Activated naive CD4-positive, alpha-beta T cell treated with anti-CD3 and anti-CD28 coated beads, Interleukin-2, amount 50 U/mL, for 72 hours (primary cell): ENCODE measurements around the gene CCDC136. TPM values are rescaled to one million over a fixed set of nuclear protein-coding genes. Genes with fewer than 3 reads are reported as not detected.

Experiments used
- ATAC-seq, 2 donors: fragments of 150-1000 bp; cut with Tn5 transposase; 2 replicates each; pipeline ENCODE4 v1.10.0; 2021; ENCODE audit warnings: mild to moderate bottlenecking in 2 of 2, moderate library complexity in 2 of 2
- DNase-seq, 2 donors: peaks; one replicate each; pipeline ENCODE4 v3.0.0; 2021 to 2022; ENCODE audit warnings: low spot score in 2 of 2
- H3K27ac Mint-ChIP-seq, 2 donors: one replicate each; pipeline ENCODE4 v1.8.0; 2022; ENCODE audit warnings: mild to moderate bottlenecking in 2 of 2, mixed read lengths in 2 of 2
- H3K36me3 Mint-ChIP-seq, 2 donors: one replicate each; pipeline ENCODE4 v1.8.0; 2022; ENCODE audit warnings: mixed read lengths in 2 of 2
- H3K9me3 Mint-ChIP-seq, 2 donors: one replicate each; pipeline ENCODE4 v1.8.0; 2022; ENCODE audit warnings: mixed read lengths in 2 of 2
- total RNA-seq, 2 donors: library from RNA; stranded (reverse); gene quantifications; one replicate each; pipeline ENCODE4 v1.2.3, GENCODE V29; 2022

The CCDC136 gene
- total RNA-seq, 2 donors from 2014 or later: 6.7 to 20.3 TPM

- ATAC-seq (no peak), DNase-seq (no peak)
- no peaks in the 10 kb centered on the region for H3K9me3 Mint-ChIP-seq
- peaks cover 6 to 12% of the 10 kb centered on the region in 2 donors for H3K36me3 Mint-ChIP-seq
- no peak overlapping the region for H3K27ac Mint-ChIP-seq
These were observed 67.7 kb downstream of the CCDC136 start for GRCh38 chr7:128859232-128860157.

GRCh38 chr7:128860158-128861073, 68.6 kb downstream of the CCDC136 start:
- peaks cover 7 to 16% of the 10 kb centered on the region in 2 donors for H3K36me3 Mint-ChIP-seq
- DNase-seq (no peak), ATAC-seq (no peak)
- H3K27ac Mint-ChIP-seq: no peak overlapping the region
- no peaks in the 10 kb centered on the region for H3K9me3 Mint-ChIP-seq

GRCh38 chr7:128861957-128862570, 70.3 kb downstream of the CCDC136 start:
- Mint-ChIP-seq H3K27ac (peak overlapping the region; percentile 88 to 99), H3K36me3 (peaks cover 12 to 18% of the 10 kb centered on the region in 2 donors), H3K9me3 (no peaks in the 10 kb centered on the region)
- ATAC-seq: no peak
- no peak for DNase-seq

- H3K9me3 Mint-ChIP-seq: no peaks in the 10 kb centered on the region
- peak; percentile 91 to 94 for ATAC-seq
- peak within 1 kb of the TSS; percentile 88 to 99 for H3K27ac Mint-ChIP-seq
- peak; percentile 99 to 100 for DNase-seq
- H3K36me3 Mint-ChIP-seq: peaks cover 12 to 18% of the 10 kb centered on the region in 2 donors
These were observed 71.0 kb downstream of the CCDC136 start, which contains the start of gene ATP6V1F for GRCh38 chr7:128862571-128863432. TSS of gene ATP6V1F (plus strand) at chr7:128862856. CDS start at chr7:128862905, 49 bp downstream.

- H3K36me3 Mint-ChIP-seq: peaks cover 12 to 18% of the 10 kb centered on the region in 2 donors
These were observed 71.7 kb downstream of the CCDC136 start for GRCh38 chr7:128863433-128863989.

GRCh38 chr7:128865303-128865702, 73.5 kb downstream of the CCDC136 start:
- DNase-seq (no peak), ATAC-seq (no peak)
- Mint-ChIP-seq H3K27ac (no peak overlapping the region), H3K36me3 (peaks cover 12 to 18% of the 10 kb centered on the region in 2 donors), H3K9me3 (no peaks in the 10 kb centered on the region)

More at GRCh38 chr7:128863433-128863989, 71.7 kb downstream of the CCDC136 start:
- DNase-seq (peak in 1 of 2 donors; percentile 55), ATAC-seq (peak; percentile 30 to 53)
- H3K9me3 Mint-ChIP-seq: no peaks in the 10 kb centered on the region
- H3K27ac Mint-ChIP-seq: peak overlapping the region; percentile 88 to 99

GRCh38 chr7:128865996-128866877, 74.5 kb downstream of the CCDC136 start:
- H3K27ac Mint-ChIP-seq: no peak overlapping the region
- H3K36me3 Mint-ChIP-seq: peaks cover 12 to 18% of the 10 kb centered on the region in 2 donors
- H3K9me3 Mint-ChIP-seq: no peaks in the 10 kb centered on the region
- no peak for ATAC-seq
- DNase-seq: no peak

- DNase-seq (no peak), ATAC-seq (no peak)
- Mint-ChIP-seq H3K9me3 (no peaks in the 10 kb centered on the region), H3K27ac (no peak overlapping the region), H3K36me3 (peaks cover 12 to 16% of the 10 kb centered on the region in 2 donors)
These were observed 75.5 kb downstream of the CCDC136 start for GRCh38 chr7:128867241-128867640.

- Mint-ChIP-seq H3K27ac (no peak overlapping the region), H3K36me3 (peaks cover 7 to 8% of the 10 kb centered on the region in 2 donors), H3K9me3 (no peaks in the 10 kb centered on the region)
- ATAC-seq (no peak), DNase-seq (no peak)
These were observed 76.3 kb downstream of the CCDC136 start for GRCh38 chr7:128867842-128868623.

- peak in 1 of 2 donors; percentile 4 for ATAC-seq
- peaks cover 6 to 7% of the 10 kb centered on the region in 2 donors for H3K36me3 Mint-ChIP-seq
- DNase-seq: no peak
- H3K9me3 Mint-ChIP-seq: no peaks in the 10 kb centered on the region
- no peak overlapping the region for H3K27ac Mint-ChIP-seq
These were observed 76.9 kb downstream of the CCDC136 start for GRCh38 chr7:128868624-128869137.

- Mint-ChIP-seq H3K36me3 (peaks cover 6 to 7% of the 10 kb centered on the region in 2 donors), H3K9me3 (no peaks in the 10 kb centered on the region), H3K27ac (no peak overlapping the region)
- DNase-seq (peak in 1 of 2 donors; percentile 52), ATAC-seq (peak; percentile 85 to 89)
These were observed 77.6 kb downstream of the CCDC136 start for GRCh38 chr7:128869138-128869943.

GRCh38 chr7:128869944-128870285, 78.1 kb downstream of the CCDC136 start:
- DNase-seq: no peak
- H3K36me3 Mint-ChIP-seq: peaks cover 6 to 7% of the 10 kb centered on the region in 2 donors
- ATAC-seq: peak; percentile 43 to 56
- H3K9me3 Mint-ChIP-seq: no peaks in the 10 kb centered on the region
- H3K27ac Mint-ChIP-seq: no peak overlapping the region

- H3K36me3 Mint-ChIP-seq: no peaks in the 10 kb centered on the region
- DNase-seq: no peak
- no peaks in the 10 kb centered on the region for H3K9me3 Mint-ChIP-seq
- ATAC-seq: no peak
- H3K27ac Mint-ChIP-seq: no peak overlapping the region
These were observed 79.3 kb downstream of the CCDC136 start for GRCh38 chr7:128871050-128871449.
